ENCODE results near the gene ATP7B.

The ATP7B gene

GRCh38 chr13:51950722-51951121, 60.5 kb downstream of the ATP7B start:
- DNase-seq (ENCODE audit: low read depth) = no peak

- no peak for DNase-seq (ENCODE audit: low read depth)
Measured at GRCh38 chr13:51946163-51946669, 65.0 kb downstream of the ATP7B start.

GRCh38 chr13:51945149-51945548, 66.1 kb downstream of the ATP7B start:
- DNase-seq (ENCODE audit: low read depth) = no peak

- no peak for DNase-seq (ENCODE audit: low read depth)
Measured at GRCh38 chr13:51944428-51944827, 66.8 kb downstream of the ATP7B start.

GRCh38 chr13:51943721-51944120, 67.5 kb downstream of the ATP7B start:
- DNase-seq (ENCODE audit: low read depth) = no peak

- DNase-seq (ENCODE audit: low read depth) = no peak
Measured at GRCh38 chr13:51942189-51942588, 69.1 kb downstream of the ATP7B start.

- DNase-seq (ENCODE audit: low read depth) = no peak
Measured at GRCh38 chr13:51938454-51938853, 72.8 kb downstream of the ATP7B start.

- no peak for DNase-seq (ENCODE audit: low read depth)
Measured at GRCh38 chr13:51937320-51938290, 73.6 kb downstream of the ATP7B start.

- no peak for DNase-seq (ENCODE audit: low read depth)
Measured at GRCh38 chr13:51935326-51936171, 75.7 kb downstream of the ATP7B start.

GRCh38 chr13:51934461-51935087, 76.7 kb downstream of the ATP7B start:
- no peak for DNase-seq (ENCODE audit: low read depth)

GRCh38 chr13:51933466-51934058, 77.7 kb downstream of the ATP7B start:
- DNase-seq (ENCODE audit: low read depth) = no peak

- no peak for DNase-seq (ENCODE audit: low read depth)
Measured at GRCh38 chr13:51932231-51932630, 79.0 kb downstream of the ATP7B start.

GRCh38 chr13:51931606-51932005, 79.6 kb downstream of the ATP7B start:
- DNase-seq (ENCODE audit: low read depth) = no peak

- DNase-seq (ENCODE audit: low read depth) = no peak
Measured at GRCh38 chr13:51929699-51930098, 81.6 kb downstream of the ATP7B start.

- DNase-seq (ENCODE audit: low read depth) = no peak
Measured at GRCh38 chr13:51928231-51928630, 83.0 kb downstream of the ATP7B start.

- no peak for DNase-seq (ENCODE audit: low read depth)
Measured at GRCh38 chr13:51927129-51927528, 84.1 kb downstream of the ATP7B start.

GRCh38 chr13:51926528-51926885, 84.7 kb downstream of the ATP7B start:
- DNase-seq (ENCODE audit: low read depth) = no peak

- no peak for DNase-seq (ENCODE audit: low read depth)
Measured at GRCh38 chr13:51925865-51926527, 85.3 kb downstream of the ATP7B start.

- no peak for DNase-seq (ENCODE audit: low read depth)
Measured at GRCh38 chr13:51924756-51925544, 86.3 kb downstream of the ATP7B start.

- DNase-seq (ENCODE audit: low read depth) = no peak
Measured at GRCh38 chr13:51923983-51924539, 87.2 kb downstream of the ATP7B start.
